Stimulated activated CD8-positive, alpha-beta memory T cell treated with anti-CD3 and anti-CD28 coated beads, Interleukin-4, amount 100 ng/mL, for 1 hour (primary cell): ENCODE results near the gene SGCD.

ENCODE experiments used
- DNase-seq, 2 donors: peaks; one replicate each; pipeline ENCODE4 v3.0.0-alpha.2; 2020; ENCODE audit warnings: low read depth in 2 of 2, low spot score in 1 of 2

The SGCD gene

GRCh38 chr5:156500755-156501154, 173.8 kb downstream of the SGCD start:
- DNase-seq, result no peak

GRCh38 chr5:156505101-156505500, 178.1 kb downstream of the SGCD start:
- DNase-seq, result no peak

GRCh38 chr5:156513123-156513815, 186.3 kb downstream of the SGCD start:
- DNase-seq, result no peak

GRCh38 chr5:156515121-156515520, 188.2 kb downstream of the SGCD start:
- DNase-seq, result no peak

- no peak for DNase-seq
Observed at GRCh38 chr5:156515803-156516360, 188.9 kb downstream of the SGCD start.

- no peak for DNase-seq
Observed at GRCh38 chr5:156522651-156523529, 195.9 kb downstream of the SGCD start.

- DNase-seq, result no peak
Observed at GRCh38 chr5:156523607-156524006, 196.6 kb downstream of the SGCD start.

- no peak for DNase-seq
Observed at GRCh38 chr5:156526081-156526925, 199.3 kb downstream of the SGCD start.

GRCh38 chr5:156527611-156528010, 200.6 kb downstream of the SGCD start:
- DNase-seq, result no peak

GRCh38 chr5:156528673-156529072, 201.7 kb downstream of the SGCD start:
- DNase-seq, result no peak

GRCh38 chr5:156529892-156530291, 202.9 kb downstream of the SGCD start:
- DNase-seq, result no peak

- DNase-seq, result no peak
Observed at GRCh38 chr5:156531199-156531598, 204.2 kb downstream of the SGCD start.

- DNase-seq, result no peak
Observed at GRCh38 chr5:156532921-156533320, 206.0 kb downstream of the SGCD start.

- no peak for DNase-seq
Observed at GRCh38 chr5:156534085-156534484, 207.1 kb downstream of the SGCD start.

- DNase-seq, result no peak
Observed at GRCh38 chr5:156534906-156535485, 208.0 kb downstream of the SGCD start.

- DNase-seq, result no peak
Observed at GRCh38 chr5:156540491-156540890, 213.5 kb downstream of the SGCD start.

GRCh38 chr5:156541582-156541981, 214.6 kb downstream of the SGCD start:
- no peak for DNase-seq

GRCh38 chr5:156543348-156544145, 216.6 kb downstream of the SGCD start:
- no peak for DNase-seq

- no peak for DNase-seq
Observed at GRCh38 chr5:156552855-156553358, 225.9 kb downstream of the SGCD start.
